ENCODE measurements around the gene LKAAEAR1. TPM values are rescaled to one million over a fixed set of nuclear protein-coding genes. Genes with fewer than 3 reads are reported as not detected.
A peak's percentile ranks its signal among the peaks of the same experiment; 100 is the strongest.

Gene LKAAEAR1
- total and polyA plus RNA-seq, 2 of the 13 experiments (the other 11 are each of a cell fraction or from before 2014, with no cell fraction given) = not detected

GRCh38 chr20:64048402-64049044 is 35.7 kb downstream of the LKAAEAR1 start (continued):
- TF ChIP-seq ZNF777 (CRISPR knock-in tag; IDR thresholded peaks at IDR 0.05) = peak; percentile 67; the same call in 1 of the 2 replicates
- peak; percentile 33 for TF ChIP-seq PRPF4 (IDR thresholded peaks at IDR 0.05; ENCODE audit: low read depth, low read length, poor library complexity, severe bottlenecking)
- TF ChIP-seq, protein P1, sequence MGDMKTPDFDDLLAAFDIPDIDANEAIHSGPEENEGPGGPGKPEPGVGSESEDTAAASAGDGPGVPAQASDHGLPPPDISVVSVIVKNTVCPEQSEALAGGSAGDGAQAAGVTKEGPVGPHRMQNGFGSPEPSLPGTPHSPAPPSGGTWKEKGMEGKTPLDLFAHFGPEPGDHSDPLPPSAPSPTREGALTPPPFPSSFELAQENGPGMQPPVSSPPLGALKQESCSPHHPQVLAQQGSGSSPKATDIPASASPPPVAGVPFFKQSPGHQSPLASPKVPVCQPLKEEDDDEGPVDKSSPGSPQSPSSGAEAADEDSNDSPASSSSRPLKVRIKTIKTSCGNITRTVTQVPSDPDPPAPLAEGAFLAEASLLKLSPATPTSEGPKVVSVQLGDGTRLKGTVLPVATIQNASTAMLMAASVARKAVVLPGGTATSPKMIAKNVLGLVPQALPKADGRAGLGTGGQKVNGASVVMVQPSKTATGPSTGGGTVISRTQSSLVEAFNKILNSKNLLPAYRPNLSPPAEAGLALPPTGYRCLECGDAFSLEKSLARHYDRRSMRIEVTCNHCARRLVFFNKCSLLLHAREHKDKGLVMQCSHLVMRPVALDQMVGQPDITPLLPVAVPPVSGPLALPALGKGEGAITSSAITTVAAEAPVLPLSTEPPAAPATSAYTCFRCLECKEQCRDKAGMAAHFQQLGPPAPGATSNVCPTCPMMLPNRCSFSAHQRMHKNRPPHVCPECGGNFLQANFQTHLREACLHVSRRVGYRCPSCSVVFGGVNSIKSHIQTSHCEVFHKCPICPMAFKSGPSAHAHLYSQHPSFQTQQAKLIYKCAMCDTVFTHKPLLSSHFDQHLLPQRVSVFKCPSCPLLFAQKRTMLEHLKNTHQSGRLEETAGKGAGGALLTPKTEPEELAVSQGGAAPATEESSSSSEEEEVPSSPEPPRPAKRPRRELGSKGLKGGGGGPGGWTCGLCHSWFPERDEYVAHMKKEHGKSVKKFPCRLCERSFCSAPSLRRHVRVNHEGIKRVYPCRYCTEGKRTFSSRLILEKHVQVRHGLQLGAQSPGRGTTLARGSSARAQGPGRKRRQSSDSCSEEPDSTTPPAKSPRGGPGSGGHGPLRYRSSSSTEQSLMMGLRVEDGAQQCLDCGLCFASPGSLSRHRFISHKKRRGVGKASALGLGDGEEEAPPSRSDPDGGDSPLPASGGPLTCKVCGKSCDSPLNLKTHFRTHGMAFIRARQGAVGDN (CRISPR knock-in tag; IDR thresholded peaks at IDR 0.05) = no peak

DNA sequence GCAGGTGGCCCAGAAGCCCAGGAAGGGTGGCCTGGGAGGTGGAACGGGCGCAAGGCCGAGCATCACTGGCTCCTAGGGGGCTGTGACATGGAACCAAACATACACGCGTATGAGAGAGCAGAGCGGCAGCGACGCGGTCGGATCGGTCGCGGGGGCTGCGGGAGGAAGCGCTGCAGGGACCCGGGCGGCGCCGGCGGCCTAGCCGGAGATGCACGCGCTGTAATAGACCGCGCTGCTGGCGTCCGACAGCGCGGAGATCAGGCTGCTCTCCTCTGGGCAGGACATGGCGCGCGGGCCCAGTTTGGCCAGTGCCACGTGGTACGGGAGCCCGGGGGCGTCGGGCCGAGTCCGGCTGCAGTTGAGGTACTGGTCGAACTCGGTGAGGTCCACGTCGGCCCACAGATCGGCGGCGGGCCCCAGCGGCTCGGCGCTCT is 36.2 kb downstream of the LKAAEAR1 start:
- no peak overlapping the region for H3K27ac ChIP-seq (ENCODE audit: extremely low read length, insufficient read depth, low read length)
- ATAC-seq (no peak), FAIRE-seq (no peak), DNase-seq (ENCODE audit: low spot score) (no peak)
- BruUV-seq (replicated peaks) = no TSS peak
- peaks cover 66% of the 10 kb centered on the region for H3K4me1 ChIP-seq (ENCODE audit: insufficient read depth, low read length)
- H3K4me2 ChIP-seq (ENCODE audit: low read depth, low read length) = no peak overlapping the region
- H3K27me3 ChIP-seq (ENCODE audit: control insufficient read depth in 1 of 2, insufficient read depth in 2 of 2, low read length in 2 of 2) = no peaks in the 10 kb centered on the region; a peak in 1 of 5 replicates
- ChIA-PET CTCF (ENCODE audit: low intra/inter-chr PET ratio, low total read pairs) (no interaction called here), POLR2A (no interaction called here)
- H3K79me2 ChIP-seq (ENCODE audit: insufficient read depth, low read length) = peaks cover 4% of the 10 kb centered on the region
- intact Hi-C loops (cut with micrococcal nuclease; ENCODE audit: unreplicated experiment) (no loop called here), in situ Hi-C loops (cut with HindIII; ENCODE audit: extremely low pct_ligation_motif_present, low pct_unique_long_range_greater_than_20kb) (no loop called here)
- WGBS (ENCODE audit: low lambda C conversion rate) = 98% methylated on average over 34 of the region's 49 CpGs
- H3K36me3 ChIP-seq (replicated peaks in 1 of 2; ENCODE audit: control insufficient read depth in 1 of 2, insufficient read depth in 2 of 2, low read length in 2 of 2) = no peaks in the 10 kb centered on the region
- no peak overlapping the region for H3K9ac ChIP-seq (ENCODE audit: insufficient read depth, low read depth, low read length)
- no peaks in the 10 kb centered on the region for H4K20me1 ChIP-seq (ENCODE audit: insufficient read depth, low read length)
- no peak overlapping the region; a peak in 1 of 6 replicates for H3K4me3 ChIP-seq (replicated peaks in 1 of 3; ENCODE audit: insufficient read depth in 1 of 3, low read depth in 2 of 3, low read length in 3 of 3)
- no peak overlapping the region for H2AFZ ChIP-seq (ENCODE audit: low read length)
- H3K9me3 ChIP-seq (ENCODE audit: low read length) = no peaks in the 10 kb centered on the region
- TF ChIP-seq ZNF724P (CRISPR knock-in tag; IDR thresholded peaks at IDR 0.05; ENCODE audit: borderline replicate concordance) (no peak), ZBTB38 (CRISPR knock-in tag; IDR thresholded peaks at IDR 0.05) (peak; percentile 67), RBFOX2 (IDR thresholded peaks at IDR 0.05; ENCODE audit: low read depth, low read length) (peak; percentile 46; the same call in 1 of the 2 replicates), ZNF768 (CRISPR knock-in tag; IDR thresholded peaks at IDR 0.05) (peak; percentile 50; the same call in 1 of the 2 replicates), EEA1 (CRISPR knock-in tag; IDR thresholded peaks at IDR 0.05; ENCODE audit: borderline replicate concordance) (no peak), ZFP36L2 (CRISPR knock-in tag; IDR thresholded peaks at IDR 0.05) (no peak), PTBP1 (IDR thresholded peaks at IDR 0.05; ENCODE audit: low read depth, low read length, poor library complexity, severe bottlenecking) (no peak), HNRNPL (IDR thresholded peaks at IDR 0.05; ENCODE audit: low read depth, low read length) (peak; percentile 82; the same call in 1 of the 2 replicates)
- TF ChIP-seq, protein P2, sequence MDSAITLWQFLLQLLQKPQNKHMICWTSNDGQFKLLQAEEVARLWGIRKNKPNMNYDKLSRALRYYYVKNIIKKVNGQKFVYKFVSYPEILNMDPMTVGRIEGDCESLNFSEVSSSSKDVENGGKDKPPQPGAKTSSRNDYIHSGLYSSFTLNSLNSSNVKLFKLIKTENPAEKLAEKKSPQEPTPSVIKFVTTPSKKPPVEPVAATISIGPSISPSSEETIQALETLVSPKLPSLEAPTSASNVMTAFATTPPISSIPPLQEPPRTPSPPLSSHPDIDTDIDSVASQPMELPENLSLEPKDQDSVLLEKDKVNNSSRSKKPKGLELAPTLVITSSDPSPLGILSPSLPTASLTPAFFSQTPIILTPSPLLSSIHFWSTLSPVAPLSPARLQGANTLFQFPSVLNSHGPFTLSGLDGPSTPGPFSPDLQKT (CRISPR knock-in tag; IDR thresholded peaks at IDR 0.05; ENCODE audit: borderline replicate concordance) = no peak
- TF ChIP-seq, protein P3, sequence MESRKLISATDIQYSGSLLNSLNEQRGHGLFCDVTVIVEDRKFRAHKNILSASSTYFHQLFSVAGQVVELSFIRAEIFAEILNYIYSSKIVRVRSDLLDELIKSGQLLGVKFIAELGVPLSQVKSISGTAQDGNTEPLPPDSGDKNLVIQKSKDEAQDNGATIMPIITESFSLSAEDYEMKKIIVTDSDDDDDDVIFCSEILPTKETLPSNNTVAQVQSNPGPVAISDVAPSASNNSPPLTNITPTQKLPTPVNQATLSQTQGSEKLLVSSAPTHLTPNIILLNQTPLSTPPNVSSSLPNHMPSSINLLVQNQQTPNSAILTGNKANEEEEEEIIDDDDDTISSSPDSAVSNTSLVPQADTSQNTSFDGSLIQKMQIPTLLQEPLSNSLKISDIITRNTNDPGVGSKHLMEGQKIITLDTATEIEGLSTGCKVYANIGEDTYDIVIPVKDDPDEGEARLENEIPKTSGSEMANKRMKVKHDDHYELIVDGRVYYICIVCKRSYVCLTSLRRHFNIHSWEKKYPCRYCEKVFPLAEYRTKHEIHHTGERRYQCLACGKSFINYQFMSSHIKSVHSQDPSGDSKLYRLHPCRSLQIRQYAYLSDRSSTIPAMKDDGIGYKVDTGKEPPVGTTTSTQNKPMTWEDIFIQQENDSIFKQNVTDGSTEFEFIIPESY (CRISPR knock-in tag; IDR thresholded peaks at IDR 0.05) = peak; percentile 36; the same call in 1 of the 2 replicates
- TF ChIP-seq, protein P4, sequence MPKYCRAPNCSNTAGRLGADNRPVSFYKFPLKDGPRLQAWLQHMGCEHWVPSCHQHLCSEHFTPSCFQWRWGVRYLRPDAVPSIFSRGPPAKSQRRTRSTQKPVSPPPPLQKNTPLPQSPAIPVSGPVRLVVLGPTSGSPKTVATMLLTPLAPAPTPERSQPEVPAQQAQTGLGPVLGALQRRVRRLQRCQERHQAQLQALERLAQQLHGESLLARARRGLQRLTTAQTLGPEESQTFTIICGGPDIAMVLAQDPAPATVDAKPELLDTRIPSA (CRISPR knock-in tag; IDR thresholded peaks at IDR 0.05; ENCODE audit: borderline replicate concordance) = no peak

Measured in HepG2 (cell line).